ENCODE data around the gene BTRC. TPM values are rescaled to one million over a fixed set of nuclear protein-coding genes. Genes with fewer than 3 reads are reported as not detected.
"Not testable (repeated sequence)": the region's sequence is repeated elsewhere in the genome, so short reads cannot be mapped to it uniquely, and the experiment has no call there.

Gene BTRC
- total RNA-seq, 1 experiment from 2014 or later, result 1.8 TPM

GRCh38 chr10:101400585-101400984, 46.6 kb downstream of the BTRC start:
- H3K36me3 ChIP-seq (ENCODE audit: insufficient read depth, low read length), result no peaks in the 10 kb centered on the region
- DNase-seq, result no peak
- H3K4me1 ChIP-seq (ENCODE audit: low read length), result no peaks in the 10 kb centered on the region
- no peaks in the 10 kb centered on the region for H3K9me3 ChIP-seq (ENCODE audit: low read length)
- H3K27me3 ChIP-seq (ENCODE audit: low read length), result no peaks in the 10 kb centered on the region
- H4K20me1 ChIP-seq (ENCODE audit: insufficient read depth, low read depth, low read length), result no peaks in the 10 kb centered on the region
- no peak overlapping the region for H3K27ac ChIP-seq (ENCODE audit: low read length)
- H2AFZ ChIP-seq (ENCODE audit: low read length), result no peak overlapping the region
- H3K9me2 ChIP-seq (replicated peaks; ENCODE audit: insufficient read depth, low read length), result no peaks in the 10 kb centered on the region
- H3K9ac ChIP-seq (ENCODE audit: low read length), result no peak overlapping the region
- no peaks in the 10 kb centered on the region for H3K79me2 ChIP-seq (ENCODE audit: low read length)
- no peak overlapping the region for H3K4me2 ChIP-seq (ENCODE audit: low read depth, low read length, poor library complexity, severe bottlenecking)
- H3K4me3 ChIP-seq (ENCODE audit: low read length), result no peak overlapping the region

- Histone ChIP-seq H4K20me1 (ENCODE audit: insufficient read depth, low read depth, low read length) (no peaks in the 10 kb centered on the region), H3K27me3 (ENCODE audit: low read length) (no peaks in the 10 kb centered on the region), H2AFZ (ENCODE audit: low read length) (no peak overlapping the region), H3K9ac (ENCODE audit: low read length) (no peak overlapping the region), H3K36me3 (ENCODE audit: insufficient read depth, low read length) (no peaks in the 10 kb centered on the region), H3K4me2 (ENCODE audit: low read depth, low read length, poor library complexity, severe bottlenecking) (no peak overlapping the region), H3K27ac (ENCODE audit: low read length) (no peak overlapping the region), H3K4me3 (ENCODE audit: low read length) (no peak overlapping the region), H3K9me3 (ENCODE audit: low read length) (no peaks in the 10 kb centered on the region), H3K9me2 (replicated peaks; ENCODE audit: insufficient read depth, low read length) (no peaks in the 10 kb centered on the region), H3K4me1 (ENCODE audit: low read length) (no peaks in the 10 kb centered on the region), H3K79me2 (ENCODE audit: low read length) (no peaks in the 10 kb centered on the region)
- DNase-seq, result no peak
Measured at GRCh38 chr10:101402711-101403110, 48.7 kb downstream of the BTRC start.

GRCh38 chr10:101403161-101403560, 49.2 kb downstream of the BTRC start:
- Histone ChIP-seq H3K4me3 (ENCODE audit: low read length) (no peak overlapping the region), H3K4me1 (ENCODE audit: low read length) (no peaks in the 10 kb centered on the region), H3K9me2 (replicated peaks; ENCODE audit: insufficient read depth, low read length) (no peaks in the 10 kb centered on the region), H3K27me3 (ENCODE audit: low read length) (no peaks in the 10 kb centered on the region), H3K27ac (ENCODE audit: low read length) (no peak overlapping the region), H3K79me2 (ENCODE audit: low read length) (no peaks in the 10 kb centered on the region), H3K4me2 (ENCODE audit: low read depth, low read length, poor library complexity, severe bottlenecking) (no peak overlapping the region), H3K9ac (ENCODE audit: low read length) (no peak overlapping the region), H2AFZ (ENCODE audit: low read length) (no peak overlapping the region), H3K9me3 (ENCODE audit: low read length) (no peaks in the 10 kb centered on the region), H4K20me1 (ENCODE audit: insufficient read depth, low read depth, low read length) (no peaks in the 10 kb centered on the region), H3K36me3 (ENCODE audit: insufficient read depth, low read length) (no peaks in the 10 kb centered on the region)
- DNase-seq, result no peak

- H3K9ac ChIP-seq (ENCODE audit: low read length), result no peak overlapping the region
- no peak overlapping the region for H3K27ac ChIP-seq (ENCODE audit: low read length)
- no peak overlapping the region for H3K4me2 ChIP-seq (ENCODE audit: low read depth, low read length, poor library complexity, severe bottlenecking)
- no peaks in the 10 kb centered on the region for H4K20me1 ChIP-seq (ENCODE audit: insufficient read depth, low read depth, low read length)
- no peaks in the 10 kb centered on the region for H3K4me1 ChIP-seq (ENCODE audit: low read length)
- H3K4me3 ChIP-seq (ENCODE audit: low read length), result no peak overlapping the region
- H2AFZ ChIP-seq (ENCODE audit: low read length), result no peak overlapping the region
- H3K9me3 ChIP-seq (ENCODE audit: low read length), result no peaks in the 10 kb centered on the region
- no peaks in the 10 kb centered on the region for H3K79me2 ChIP-seq (ENCODE audit: low read length)
- no peak for DNase-seq
- H3K9me2 ChIP-seq (replicated peaks; ENCODE audit: insufficient read depth, low read length), result no peaks in the 10 kb centered on the region
- H3K36me3 ChIP-seq (ENCODE audit: insufficient read depth, low read length), result no peaks in the 10 kb centered on the region
- H3K27me3 ChIP-seq (ENCODE audit: low read length), result no peaks in the 10 kb centered on the region
Measured at GRCh38 chr10:101405001-101405400, 51.0 kb downstream of the BTRC start.

- Histone ChIP-seq H2AFZ (ENCODE audit: low read length) (no peak overlapping the region), H3K4me3 (ENCODE audit: low read length) (no peak overlapping the region), H3K27ac (ENCODE audit: low read length) (no peak overlapping the region), H3K4me2 (ENCODE audit: low read depth, low read length, poor library complexity, severe bottlenecking) (no peak overlapping the region), H3K9ac (ENCODE audit: low read length) (no peak overlapping the region), H4K20me1 (ENCODE audit: insufficient read depth, low read depth, low read length) (0 out of 2 replicates have a peak, but pooled peaks cover 12% of the 10 kb centered on the region), H3K79me2 (ENCODE audit: low read length) (no peaks in the 10 kb centered on the region), H3K36me3 (ENCODE audit: insufficient read depth, low read length) (no peaks in the 10 kb centered on the region), H3K27me3 (ENCODE audit: low read length) (no peaks in the 10 kb centered on the region), H3K9me3 (ENCODE audit: low read length) (no peaks in the 10 kb centered on the region), H3K9me2 (replicated peaks; ENCODE audit: insufficient read depth, low read length) (no peaks in the 10 kb centered on the region), H3K4me1 (ENCODE audit: low read length) (no peaks in the 10 kb centered on the region)
- no peak for DNase-seq
Measured at GRCh38 chr10:101411598-101411997, 57.6 kb downstream of the BTRC start.

- no peak overlapping the region for H3K4me3 ChIP-seq (ENCODE audit: low read length)
- no peak overlapping the region for H2AFZ ChIP-seq (ENCODE audit: low read length)
- no peak overlapping the region for H3K27ac ChIP-seq (ENCODE audit: low read length)
- H3K4me1 ChIP-seq (ENCODE audit: low read length), result no peaks in the 10 kb centered on the region
- H3K9me2 ChIP-seq (replicated peaks; ENCODE audit: insufficient read depth, low read length), result no peaks in the 10 kb centered on the region
- DNase-seq, result no peak
- no peaks in the 10 kb centered on the region for H3K27me3 ChIP-seq (ENCODE audit: low read length)
- no peaks in the 10 kb centered on the region for H3K36me3 ChIP-seq (ENCODE audit: insufficient read depth, low read length)
- no peak overlapping the region for H3K4me2 ChIP-seq (ENCODE audit: low read depth, low read length, poor library complexity, severe bottlenecking)
- H3K79me2 ChIP-seq (ENCODE audit: low read length), result no peaks in the 10 kb centered on the region
- H4K20me1 ChIP-seq (ENCODE audit: insufficient read depth, low read depth, low read length), result 0 out of 2 replicates have a peak, but pooled peaks cover 12% of the 10 kb centered on the region
- no peak overlapping the region for H3K9ac ChIP-seq (ENCODE audit: low read length)
- H3K9me3 ChIP-seq (ENCODE audit: low read length), result no peaks in the 10 kb centered on the region
Measured at GRCh38 chr10:101414034-101414433, 60.1 kb downstream of the BTRC start.

- Histone ChIP-seq H3K36me3 (ENCODE audit: insufficient read depth, low read length) (no peaks in the 10 kb centered on the region), H3K4me3 (ENCODE audit: low read length) (no peak overlapping the region), H4K20me1 (ENCODE audit: insufficient read depth, low read depth, low read length) (0 out of 2 replicates have a peak, but pooled peaks cover 12% of the 10 kb centered on the region), H3K4me1 (ENCODE audit: low read length) (no peaks in the 10 kb centered on the region), H3K27ac (ENCODE audit: low read length) (no peak overlapping the region), H3K9ac (ENCODE audit: low read length) (no peak overlapping the region), H2AFZ (ENCODE audit: low read length) (no peak overlapping the region), H3K27me3 (ENCODE audit: low read length) (no peaks in the 10 kb centered on the region), H3K9me3 (ENCODE audit: low read length) (no peaks in the 10 kb centered on the region), H3K79me2 (ENCODE audit: low read length) (no peaks in the 10 kb centered on the region), H3K9me2 (replicated peaks; ENCODE audit: insufficient read depth, low read length) (no peaks in the 10 kb centered on the region), H3K4me2 (ENCODE audit: low read depth, low read length, poor library complexity, severe bottlenecking) (no peak overlapping the region)
- DNase-seq, result no peak
Measured at GRCh38 chr10:101415884-101416283, 61.9 kb downstream of the BTRC start.

GRCh38 chr10:101421967-101422366, 68.0 kb downstream of the BTRC start:
- H3K4me2 ChIP-seq (ENCODE audit: low read depth, low read length, poor library complexity, severe bottlenecking); H3K4me1 ChIP-seq (ENCODE audit: low read length); H3K9me3 ChIP-seq (ENCODE audit: low read length); H3K9ac ChIP-seq (ENCODE audit: low read length); H2AFZ ChIP-seq (ENCODE audit: low read length); H3K36me3 ChIP-seq (ENCODE audit: insufficient read depth, low read length); H3K27ac ChIP-seq (ENCODE audit: low read length); H4K20me1 ChIP-seq (ENCODE audit: insufficient read depth, low read depth, low read length); H3K4me3 ChIP-seq (ENCODE audit: low read length); H3K79me2 ChIP-seq (ENCODE audit: low read length); DNase-seq; H3K9me2 ChIP-seq (replicated peaks; ENCODE audit: insufficient read depth, low read length); H3K27me3 ChIP-seq (ENCODE audit: low read length): not testable (repeated sequence)

- H3K79me2 ChIP-seq (ENCODE audit: low read length), result no peaks in the 10 kb centered on the region
- no peaks in the 10 kb centered on the region for H3K4me1 ChIP-seq (ENCODE audit: low read length)
- H3K27ac ChIP-seq (ENCODE audit: low read length), result no peak overlapping the region
Measured at GRCh38 chr10:101425535-101425934, 71.6 kb downstream of the BTRC start.

More at GRCh38 chr10:101425535-101425934, 71.6 kb downstream of the BTRC start:
- DNase-seq, result no peak
- H2AFZ ChIP-seq (ENCODE audit: low read length), result no peak overlapping the region
- no peaks in the 10 kb centered on the region for H3K27me3 ChIP-seq (ENCODE audit: low read length)
- no peak overlapping the region for H3K9ac ChIP-seq (ENCODE audit: low read length)
- no peaks in the 10 kb centered on the region for H3K36me3 ChIP-seq (ENCODE audit: insufficient read depth, low read length)
- no peaks in the 10 kb centered on the region for H3K9me3 ChIP-seq (ENCODE audit: low read length)
- no peak overlapping the region for H3K4me2 ChIP-seq (ENCODE audit: low read depth, low read length, poor library complexity, severe bottlenecking)
- no peak overlapping the region for H3K4me3 ChIP-seq (ENCODE audit: low read length)
- no peaks in the 10 kb centered on the region for H3K9me2 ChIP-seq (replicated peaks; ENCODE audit: insufficient read depth, low read length)
- peaks cover 4% of the 10 kb centered on the region; the same call in 1 of the 2 replicates for H4K20me1 ChIP-seq (ENCODE audit: insufficient read depth, low read depth, low read length)

Measured in Karpas-422 (cell line).